GM19239 (cell line): ENCODE results near the gene PADI4.

ENCODE experiments used
- DNase-seq: peaks from one replicate; pipeline ENCODE4 v3.0.0; 2011; ENCODE audit warnings: low spot score; ENCODE audit not compliant: insufficient read length
- FAIRE-seq: peaks from 2 replicates; lab custom pipeline; 2011; peaks lifted over from hg19 to GRCh38; lab: Jason Lieb, UNC

The PADI4 gene

DNA sequence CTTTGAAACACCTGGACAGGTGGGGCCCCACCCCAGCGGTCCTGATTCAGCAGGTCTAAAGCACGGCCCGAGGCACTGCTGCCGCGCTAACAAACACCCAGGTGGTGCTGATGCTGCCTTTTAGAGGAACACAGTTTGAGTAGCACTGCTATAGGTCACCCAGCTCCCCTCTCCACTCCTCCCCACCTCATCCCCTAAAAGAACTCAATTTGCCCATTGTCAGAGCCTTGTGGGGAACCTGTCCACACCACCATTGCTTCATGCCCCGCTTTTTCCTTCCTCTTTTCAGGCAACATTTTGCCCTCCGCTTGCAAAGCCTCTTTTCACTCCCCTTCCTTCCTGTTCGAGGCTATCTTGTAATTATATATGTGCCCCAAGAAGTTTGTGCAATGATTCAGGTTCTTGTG is 26.2 kb upstream of the PADI4 start:
- DNase-seq (no peak), FAIRE-seq (no peak)

- DNase-seq (no peak), FAIRE-seq (no peak)
These were observed 25.2 kb upstream of the PADI4 start for GRCh38 chr1:17282836-17283235.

DNA sequence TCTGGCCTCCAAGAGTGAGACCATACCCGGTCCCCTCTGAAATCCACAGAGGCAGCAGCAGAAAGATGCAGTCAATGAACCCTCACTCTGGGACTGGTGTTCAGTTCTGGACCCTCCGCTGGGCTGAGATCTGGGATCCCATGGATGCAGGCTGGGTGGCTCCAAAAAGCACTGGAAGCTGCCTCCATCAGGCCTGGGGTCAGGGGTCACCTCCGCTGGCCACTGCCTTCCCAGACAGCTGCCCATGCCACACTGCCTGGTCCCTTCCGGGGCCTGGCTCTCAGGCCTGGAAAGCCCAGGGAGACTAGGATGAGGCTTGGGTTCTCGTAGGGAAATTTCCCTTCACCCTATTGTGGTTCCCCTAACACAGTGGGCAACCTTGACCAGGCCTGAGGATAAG is 21.4 kb upstream of the PADI4 start:
- DNase-seq (no peak), FAIRE-seq (no peak)

DNA sequence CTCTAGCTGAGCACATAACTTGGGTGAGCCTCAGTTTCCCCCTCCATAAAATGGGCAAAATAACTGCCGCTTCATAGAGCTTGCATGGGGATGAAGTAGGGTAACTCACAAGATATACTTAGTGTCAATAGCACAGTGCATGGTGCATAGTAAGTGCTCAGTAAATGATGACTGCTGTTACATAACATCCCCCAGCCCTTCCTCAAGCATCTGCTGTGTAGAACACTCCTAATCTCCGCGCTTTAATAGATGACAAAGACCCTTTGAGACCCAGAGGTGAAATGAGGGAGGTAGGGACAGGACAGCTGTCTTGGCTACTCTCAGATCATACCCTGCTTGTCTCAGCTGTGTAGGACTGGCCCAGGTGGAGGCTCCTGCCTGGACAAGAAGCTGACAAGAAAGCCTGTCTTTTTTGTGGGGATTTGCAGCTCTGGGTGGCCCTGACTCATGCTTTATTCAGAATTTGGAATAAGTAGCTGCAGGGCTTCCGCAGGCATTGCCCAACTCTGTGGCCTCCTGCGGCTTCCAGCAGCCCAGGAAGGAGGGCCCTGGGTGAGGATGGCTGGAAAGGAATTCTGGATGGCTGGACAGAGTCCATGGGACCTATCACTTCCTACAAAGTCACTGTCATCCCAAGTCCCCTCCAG is 20.7 kb upstream of the PADI4 start:
- no peak for DNase-seq
- FAIRE-seq: no peak

GRCh38 chr1:17289721-17290120 is 18.3 kb upstream of the PADI4 start:
- DNase-seq: no peak

DNA sequence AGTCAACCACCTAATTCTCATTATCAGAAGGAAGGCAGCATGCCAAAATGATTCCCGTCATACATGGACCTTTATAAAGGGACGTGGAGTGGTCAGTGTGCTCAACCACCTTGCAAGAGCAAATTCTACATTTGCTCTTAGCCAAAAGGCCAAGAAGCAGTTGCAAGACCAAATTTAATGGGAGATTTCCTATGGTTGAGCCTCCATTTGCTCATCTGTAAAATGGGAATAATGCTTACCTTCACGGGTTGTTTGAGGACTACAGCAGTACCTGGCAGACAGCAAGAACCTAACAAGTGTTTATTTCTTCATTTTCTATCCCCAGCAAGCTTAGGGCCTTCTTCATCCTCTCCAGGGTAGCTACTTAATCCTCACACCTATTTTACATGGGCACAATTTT is 17.4 kb upstream of the PADI4 start:
- DNase-seq: no peak
- FAIRE-seq: no peak

More at GRCh38 chr1:17289721-17290120, 18.3 kb upstream of the PADI4 start:
- no peak for FAIRE-seq

DNA sequence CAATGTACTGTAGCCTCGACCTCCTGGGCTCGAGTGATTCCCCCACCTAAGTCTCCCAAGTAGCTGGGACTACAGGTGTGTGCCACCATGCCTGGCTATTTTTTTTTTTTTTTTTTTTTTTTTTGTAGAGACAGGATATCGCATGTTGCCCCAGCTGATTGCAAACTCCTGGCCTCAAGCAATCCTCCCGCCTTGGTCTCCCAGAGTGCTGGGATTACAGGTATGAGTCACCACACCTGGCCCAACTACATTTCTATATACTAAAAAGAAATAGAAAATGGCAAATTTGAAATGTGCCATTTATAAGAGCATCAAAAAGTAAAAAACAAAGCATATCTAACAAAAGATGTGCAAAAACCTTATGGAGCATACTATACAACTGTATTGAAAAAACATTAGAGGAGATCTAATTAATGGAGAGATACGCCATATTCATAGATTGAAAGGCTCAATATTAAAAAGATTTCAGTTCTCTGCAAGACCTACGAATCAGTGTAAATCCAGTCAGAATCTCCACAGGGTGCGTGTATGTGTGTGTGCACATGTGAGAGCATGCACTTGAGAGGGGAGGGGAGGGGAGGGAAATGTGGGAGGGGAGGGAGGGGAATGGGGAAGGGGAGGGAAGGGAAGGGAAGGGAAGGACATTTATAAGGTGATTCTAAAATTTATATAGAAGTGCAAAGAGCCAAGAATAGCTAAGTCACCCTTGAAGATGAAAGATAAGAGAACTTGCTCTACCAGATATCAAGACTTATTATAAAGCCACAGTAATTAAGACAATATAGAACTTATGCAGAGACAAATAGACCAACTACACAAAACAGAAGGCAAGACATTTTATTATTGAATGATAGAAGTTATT is 15.5 kb upstream of the PADI4 start:
- FAIRE-seq (no peak), DNase-seq (no peak)

- no peak for DNase-seq
- FAIRE-seq: no peak
These were observed 14.1 kb upstream of the PADI4 start for GRCh38 chr1:17293681-17294425.

DNA sequence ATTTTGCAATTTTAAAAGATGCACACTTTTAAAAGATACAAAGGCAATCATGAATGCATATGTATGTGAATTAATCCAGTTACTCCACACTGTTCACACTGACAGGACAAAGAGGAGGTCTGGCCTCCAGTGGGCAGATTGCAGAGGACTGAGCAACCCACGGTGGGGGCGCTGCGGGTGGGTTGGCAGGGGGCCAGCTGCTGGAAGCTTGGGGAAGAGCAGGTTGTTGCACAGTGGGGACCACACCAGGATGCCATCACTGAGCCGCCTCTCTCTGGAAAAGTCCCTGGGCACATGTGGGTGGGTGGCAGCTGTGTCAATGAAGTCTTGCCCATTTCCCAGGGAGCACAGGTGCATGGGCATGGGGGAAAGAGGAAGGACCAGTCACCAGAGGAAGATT is 12.7 kb upstream of the PADI4 start:
- no peak for FAIRE-seq
- DNase-seq: no peak

DNA sequence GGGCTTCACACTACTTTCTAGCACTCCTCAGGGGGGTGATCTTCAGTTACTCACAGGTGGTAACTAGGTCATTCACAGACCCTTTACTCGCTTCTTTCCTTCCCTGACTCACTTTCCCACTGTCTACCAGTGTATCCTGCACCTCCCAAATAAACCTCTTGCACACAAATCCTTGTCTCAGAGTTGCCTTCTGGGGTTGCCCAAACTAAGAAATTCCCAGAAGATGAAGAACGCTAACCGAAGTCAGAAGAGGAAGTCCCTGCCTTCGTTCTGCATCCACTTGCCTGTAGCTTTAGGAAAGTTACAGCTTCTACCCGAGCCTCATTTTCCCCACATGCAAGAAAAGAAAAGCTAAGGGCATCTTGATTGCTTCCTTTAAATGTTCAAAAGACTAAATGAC is 11.9 kb upstream of the PADI4 start:
- FAIRE-seq (no peak), DNase-seq (no peak)

DNA sequence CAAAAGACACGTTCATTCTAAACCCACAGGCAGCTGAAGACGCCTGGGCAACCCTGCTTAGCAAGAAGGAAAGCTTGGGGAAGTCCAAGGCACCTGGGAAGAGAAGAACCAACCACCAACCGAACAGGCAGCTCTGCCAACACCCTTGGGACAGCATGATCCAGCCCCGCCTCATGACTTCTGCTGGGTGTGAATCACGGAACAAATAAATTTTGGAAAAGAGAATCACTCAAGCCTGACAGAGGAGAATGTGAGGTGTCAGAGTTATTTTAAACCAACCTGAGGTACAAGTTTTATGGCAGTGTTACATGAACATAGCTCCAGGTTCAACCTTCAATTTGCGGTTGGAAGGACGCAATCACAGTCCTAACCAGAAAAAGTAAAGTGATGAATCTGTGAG is 10.0 kb upstream of the PADI4 start:
- DNase-seq (no peak), FAIRE-seq (no peak)

DNA sequence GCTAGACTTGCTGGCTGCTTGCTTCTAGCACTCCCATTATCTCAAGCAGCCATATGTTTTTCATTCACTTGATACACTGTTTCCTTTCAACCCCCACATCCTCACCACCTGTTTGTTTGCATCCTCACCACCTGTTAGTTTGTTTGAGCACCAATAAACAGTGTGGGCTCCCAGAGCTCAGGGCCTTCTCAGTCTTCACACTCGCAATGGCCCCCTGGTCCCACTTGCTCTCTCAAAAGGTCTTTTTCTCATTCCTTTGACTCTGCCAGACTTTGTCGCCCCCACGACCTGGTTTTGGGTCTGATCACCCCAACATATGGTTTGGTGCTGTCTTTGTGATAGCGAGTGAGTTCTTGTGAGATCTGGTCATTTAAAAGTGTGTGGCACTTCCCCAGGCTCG is 6.2 kb upstream of the PADI4 start:
- DNase-seq (no peak), FAIRE-seq (no peak)

DNA sequence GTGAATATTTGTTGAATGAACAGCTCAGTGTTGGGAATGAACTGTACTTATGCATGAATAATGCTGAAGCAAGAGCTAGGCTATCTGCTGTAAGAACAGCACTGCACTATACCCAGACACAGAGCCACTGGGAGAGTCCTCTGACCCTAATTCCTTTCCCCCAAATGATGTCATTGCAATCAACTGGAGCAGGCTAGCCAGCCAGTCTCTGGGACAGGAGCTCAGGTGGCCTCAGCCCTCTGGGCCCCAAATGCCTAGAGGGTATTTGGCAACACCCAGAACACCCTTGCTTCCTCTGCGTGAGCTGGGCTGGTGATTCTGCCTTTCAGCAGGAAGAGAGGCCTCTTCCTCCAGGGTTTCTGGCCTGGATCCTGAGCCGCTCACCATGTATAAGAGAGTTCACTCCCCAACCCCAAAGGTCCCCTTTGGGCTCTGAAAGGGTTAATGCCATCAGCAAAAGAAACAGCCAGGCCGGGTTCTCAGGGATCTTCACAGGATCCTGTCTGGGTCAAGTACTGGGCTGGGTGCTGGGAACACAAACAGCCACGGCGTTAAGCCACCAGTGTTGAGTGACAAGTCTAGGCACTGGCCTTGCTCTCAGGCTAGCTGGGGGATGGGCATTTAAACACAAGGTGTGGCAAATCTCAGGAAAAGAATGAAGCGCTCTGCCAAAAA is 3.7 kb upstream of the PADI4 start:
- DNase-seq (no peak), FAIRE-seq (no peak)

DNA sequence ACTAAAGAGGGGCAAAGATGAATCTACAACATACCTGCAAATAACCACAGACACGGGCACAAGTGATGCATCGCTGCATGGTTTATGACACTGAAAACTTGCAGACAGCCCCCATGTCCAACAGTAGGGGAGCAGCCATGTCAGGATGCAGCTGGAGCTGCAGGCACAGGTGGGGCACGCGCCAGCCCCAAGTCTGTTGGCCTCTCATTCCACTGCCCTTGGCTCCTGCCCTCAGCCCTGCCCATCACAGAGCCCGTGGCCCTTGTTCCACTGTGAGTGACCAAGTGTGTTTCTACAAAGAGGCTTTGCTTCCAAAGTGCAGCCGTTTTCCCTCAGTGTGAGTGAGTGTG is 3.2 kb upstream of the PADI4 start:
- no peak for DNase-seq
- no peak for FAIRE-seq

DNA sequence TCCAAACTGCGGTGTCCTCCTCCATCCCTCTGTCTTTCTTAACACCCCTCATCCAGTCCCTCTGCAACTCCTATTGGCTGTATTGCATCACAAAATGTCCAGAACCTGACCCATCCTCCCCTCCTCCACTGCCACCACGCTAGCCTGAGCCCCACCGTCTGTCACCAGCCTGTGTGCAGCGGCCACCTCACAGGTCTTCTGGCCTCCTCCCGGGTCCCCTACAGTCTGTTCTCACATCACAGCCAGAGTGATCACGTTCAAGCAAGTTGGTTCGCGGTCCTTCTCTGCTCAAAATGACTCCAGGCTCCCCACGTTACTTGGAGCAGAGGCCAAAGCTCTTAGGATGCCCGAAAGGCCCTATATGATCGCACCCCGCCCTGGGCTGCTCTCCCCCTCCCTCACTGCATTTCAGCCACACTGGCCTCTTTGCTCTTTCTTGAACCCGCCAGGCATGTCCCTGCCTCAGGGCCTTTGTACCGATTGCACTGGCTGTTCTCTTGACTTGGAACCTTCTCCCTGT is 2.4 kb upstream of the PADI4 start:
- FAIRE-seq (no peak), DNase-seq (no peak)

- DNase-seq (no peak), FAIRE-seq (no peak)
These were observed 1.6 kb upstream of the PADI4 start for GRCh38 chr1:17306407-17306806.

DNA sequence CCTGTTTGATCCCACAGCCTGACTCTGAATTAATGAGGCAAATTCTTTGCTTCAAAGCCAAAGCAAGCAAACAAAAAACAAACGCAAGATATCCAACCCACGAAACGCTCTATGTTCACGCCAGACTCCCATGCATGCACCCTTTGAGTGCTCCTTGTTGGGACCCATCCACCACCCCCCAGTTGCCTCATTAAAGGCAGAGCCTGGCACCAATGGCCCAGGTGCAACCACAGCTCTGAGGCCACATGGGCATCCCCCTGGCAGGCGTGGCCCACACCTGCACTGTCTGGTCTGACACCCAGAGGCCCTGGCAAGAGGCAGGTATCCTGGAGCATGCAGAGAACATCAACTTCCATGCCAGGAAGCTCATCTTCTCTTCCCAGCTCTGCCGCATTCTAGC is 1.1 kb upstream of the PADI4 start:
- DNase-seq: no peak
- FAIRE-seq: no peak

GRCh38 chr1:17307329-17307728 is 668 bp upstream of the PADI4 start:
- no peak for FAIRE-seq
- DNase-seq: no peak

DNA sequence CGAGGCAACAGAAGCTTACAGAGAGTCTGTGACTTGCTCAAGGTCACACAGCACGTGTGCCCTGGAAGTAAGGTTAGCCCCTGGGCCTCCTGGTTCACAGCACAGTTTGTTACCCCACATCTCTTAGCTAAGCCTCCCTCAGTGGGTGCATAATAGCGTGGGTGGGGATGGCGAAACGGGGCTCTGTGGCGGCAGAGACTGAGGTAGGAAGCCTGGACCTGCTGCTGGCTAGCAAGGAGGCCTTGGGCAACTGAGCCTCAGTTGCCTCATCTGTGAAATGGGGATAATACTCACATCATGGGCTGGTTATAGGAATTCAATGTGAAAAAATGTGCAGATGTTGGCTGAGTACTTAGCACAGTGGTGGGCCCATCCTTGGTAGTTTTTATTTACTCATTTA is 596 bp downstream of the PADI4 start:
- DNase-seq: no peak
- no peak for FAIRE-seq

- DNase-seq (no peak), FAIRE-seq (no peak)
These were observed 1.6 kb downstream of the PADI4 start for GRCh38 chr1:17309426-17310067.
